ENCODE results near the gene TUBA8. TPM values are rescaled to one million over a fixed set of nuclear protein-coding genes. Genes with fewer than 3 reads are reported as not detected.

The TUBA8 gene
- total RNA-seq, 1 experiment from 2014 or later: 2.6 TPM

DNA sequence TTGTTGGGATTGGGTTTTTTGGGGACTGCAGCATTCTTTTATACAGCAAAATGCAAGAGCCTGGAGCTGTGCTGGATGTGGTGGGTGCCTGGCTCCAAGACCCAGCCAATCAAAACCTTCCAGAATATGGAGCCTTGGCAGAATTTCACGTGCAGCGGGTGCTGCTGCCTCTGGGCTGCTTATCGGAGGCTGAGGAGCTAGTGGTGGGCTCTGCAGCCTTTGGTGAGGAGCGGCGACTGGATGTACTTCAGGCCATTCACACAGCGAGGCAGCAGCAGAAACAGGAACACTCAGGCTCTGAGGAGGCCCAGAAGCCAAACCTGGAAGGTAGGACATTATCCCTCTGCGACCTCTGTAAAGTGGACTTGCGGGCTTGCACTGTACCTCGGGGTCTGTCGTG lies 27.2 kb upstream of the TUBA8 start:
- H3K36me3 Mint-ChIP-seq (ENCODE audit: insufficient read depth, unreplicated experiment): peaks cover 85% of the 10 kb centered on the region
- DNase-seq: no peak
- no peak for TF ChIP-seq CTCF (IDR thresholded peaks at IDR 0.05; ENCODE audit: unreplicated experiment)
- CTCF ChIA-PET: no interaction called here
- intact Hi-C loops (cut with micrococcal nuclease; ENCODE audit: unreplicated experiment): no loop called here
- H3K4me1 Mint-ChIP-seq (ENCODE audit: low read depth, unreplicated experiment): peaks cover 35% of the 10 kb centered on the region
- H3K9me3 Mint-ChIP-seq (ENCODE audit: low read depth, unreplicated experiment): peaks cover 2% of the 10 kb centered on the region
- BruUV-seq (replicated peaks): no TSS peak
- H3K27me3 Mint-ChIP-seq (ENCODE audit: unreplicated experiment): no peaks in the 10 kb centered on the region
- no peak overlapping the region for H3K27ac Mint-ChIP-seq (ENCODE audit: unreplicated experiment)
- H3K4me3 Mint-ChIP-seq (ENCODE audit: low read depth, unreplicated experiment): no peak overlapping the region

DNA sequence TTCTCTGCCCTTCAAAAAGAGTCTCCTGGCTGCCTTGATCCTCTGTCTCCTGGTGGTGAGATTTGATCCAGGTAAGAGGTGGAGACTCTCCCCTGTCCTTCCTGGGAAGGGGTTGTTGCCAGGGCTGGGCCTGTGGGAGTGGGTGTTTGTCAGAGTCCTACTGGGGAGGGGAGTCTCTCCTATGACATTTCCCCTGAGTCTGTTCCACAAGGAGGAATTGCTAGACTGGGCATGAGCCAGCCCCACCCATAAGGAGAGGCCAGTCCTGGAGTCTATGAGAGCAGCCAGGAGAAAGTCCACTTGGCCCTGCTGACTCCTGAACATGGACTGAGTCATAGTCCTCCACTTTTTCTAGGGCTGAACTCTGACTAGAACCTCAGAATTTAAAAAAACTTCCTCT lies 25.4 kb upstream of the TUBA8 start:
- no peak for TF ChIP-seq CTCF (IDR thresholded peaks at IDR 0.05; ENCODE audit: unreplicated experiment)
- DNase-seq: no peak
- H3K27ac Mint-ChIP-seq (ENCODE audit: unreplicated experiment): no peak overlapping the region
- intact Hi-C loops (cut with micrococcal nuclease; ENCODE audit: unreplicated experiment): no loop called here
- no TSS peak for BruUV-seq (replicated peaks)
- no peak overlapping the region for H3K4me3 Mint-ChIP-seq (ENCODE audit: low read depth, unreplicated experiment)
- H3K9me3 Mint-ChIP-seq (ENCODE audit: low read depth, unreplicated experiment): peaks cover 2% of the 10 kb centered on the region
- H3K36me3 Mint-ChIP-seq (ENCODE audit: insufficient read depth, unreplicated experiment): peaks cover 79% of the 10 kb centered on the region
- CTCF ChIA-PET: interaction anchor here (0.7 kb wide), 1 partner anchor 174 kb away, joined by 4 read pairs; no protein-coding TSS in a partner anchor
- peaks cover 20% of the 10 kb centered on the region for H3K4me1 Mint-ChIP-seq (ENCODE audit: low read depth, unreplicated experiment)
- no peaks in the 10 kb centered on the region for H3K27me3 Mint-ChIP-seq (ENCODE audit: unreplicated experiment)

DNA sequence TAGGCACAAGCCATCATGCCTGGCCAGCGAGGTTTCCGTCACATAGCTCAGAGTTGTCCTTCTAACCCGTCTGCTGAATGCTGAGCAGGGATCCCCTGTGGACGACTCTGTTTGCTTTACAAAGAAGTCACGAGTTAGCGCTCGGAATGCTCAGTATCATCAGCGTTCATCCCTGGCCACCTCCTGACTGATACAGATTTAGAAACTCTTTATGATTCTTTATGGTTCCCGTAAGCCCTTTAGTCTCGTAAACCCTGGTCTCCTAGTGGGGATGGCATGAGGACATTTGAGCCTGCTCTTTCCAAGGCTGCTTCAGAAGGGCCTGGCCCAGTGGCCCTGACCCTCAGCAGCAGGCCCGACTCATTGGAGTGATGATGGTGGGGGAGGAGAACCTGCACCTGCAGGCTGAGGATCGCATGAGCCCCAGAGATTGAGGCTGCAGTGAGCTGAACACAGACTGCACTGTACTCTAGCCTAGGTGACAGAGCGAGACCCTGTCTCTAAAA lies 23.2 kb upstream of the TUBA8 start:
- DNase-seq: no peak
- Mint-ChIP-seq H3K27me3 (ENCODE audit: unreplicated experiment) (no peaks in the 10 kb centered on the region), H3K4me1 (ENCODE audit: low read depth, unreplicated experiment) (peaks cover 26% of the 10 kb centered on the region), H3K4me3 (ENCODE audit: low read depth, unreplicated experiment) (no peak overlapping the region), H3K36me3 (ENCODE audit: insufficient read depth, unreplicated experiment) (peaks cover 63% of the 10 kb centered on the region), H3K9me3 (ENCODE audit: low read depth, unreplicated experiment) (no peaks in the 10 kb centered on the region), H3K27ac (ENCODE audit: unreplicated experiment) (no peak overlapping the region)
- CTCF ChIA-PET: interaction anchor here (1.5 kb wide), 1 partner anchor 10 kb away, joined by 4 read pairs; the partner anchor contains the start of gene PEX26
- no TSS peak for BruUV-seq (replicated peaks)
- intact Hi-C loops (cut with micrococcal nuclease; ENCODE audit: unreplicated experiment): no loop called here
- TF ChIP-seq CTCF (IDR thresholded peaks at IDR 0.05; ENCODE audit: unreplicated experiment): no peak

- TF ChIP-seq CTCF (IDR thresholded peaks at IDR 0.05; ENCODE audit: unreplicated experiment): no peak
- H3K36me3 Mint-ChIP-seq (ENCODE audit: insufficient read depth, unreplicated experiment): peaks cover 52% of the 10 kb centered on the region
- no TSS peak for BruUV-seq (replicated peaks)
- DNase-seq: no peak
- H3K4me1 Mint-ChIP-seq (ENCODE audit: low read depth, unreplicated experiment): peaks cover 17% of the 10 kb centered on the region
- no peak overlapping the region for H3K27ac Mint-ChIP-seq (ENCODE audit: unreplicated experiment)
- no peaks in the 10 kb centered on the region for H3K27me3 Mint-ChIP-seq (ENCODE audit: unreplicated experiment)
- CTCF ChIA-PET: no interaction called here
- no peak overlapping the region for H3K4me3 Mint-ChIP-seq (ENCODE audit: low read depth, unreplicated experiment)
- no peaks in the 10 kb centered on the region for H3K9me3 Mint-ChIP-seq (ENCODE audit: low read depth, unreplicated experiment)
- intact Hi-C loops (cut with micrococcal nuclease; ENCODE audit: unreplicated experiment): no loop called here
Measured at GRCh38 chr22:18088825-18089568, 21.6 kb upstream of the TUBA8 start.

Measured in Calu3 (cell line).